Coronary artery (tissue), 2 donors: ENCODE results near the gene UBXN7.
"Not testable (repeated sequence)": the region's sequence is repeated elsewhere in the genome, so short reads cannot be mapped to it uniquely, and the experiment has no call there.

Experiments
- DNase-seq: peaks from one replicate; pipeline ENCODE4 v3.0.0-alpha.2; 2017; ENCODE audit warnings: low spot score
- H3K27ac ChIP-seq, 2 donors: fragments of 200-600 bp; sonication (generic); one replicate each; pipeline ENCODE4 v1.5.1; 2016 to 2019
- H3K4me3 ChIP-seq: fragments of 200-600 bp; sonication (generic); 2 replicates; pipeline ENCODE4 v1.5.1; 2016; ENCODE audit warnings: mild to moderate bottlenecking, moderate library complexity
- CTCF ChIP-seq: fragments of 200-600 bp; sonication (generic); IDR thresholded peaks from one replicate; pipeline ENCODE4 v1.5.1; 2019; ENCODE audit warnings: antibody characterized with exemption

The UBXN7 gene

GRCh38 chr3:196348698-196349097, 83.5 kb downstream of the UBXN7 start:
- Histone ChIP-seq H3K27ac (no peak overlapping the region), H3K4me3 (no peak overlapping the region)
- no peak for DNase-seq
- TF ChIP-seq CTCF = no peak

GRCh38 chr3:196344663-196345062, 87.6 kb downstream of the UBXN7 start:
- no peak for TF ChIP-seq CTCF
- H3K4me3 ChIP-seq = no peak overlapping the region
- H3K27ac ChIP-seq = no peak overlapping the region
- DNase-seq = no peak

GRCh38 chr3:196343917-196344316, 88.3 kb downstream of the UBXN7 start:
- not testable (repeated sequence) for DNase-seq, H3K27ac ChIP-seq

GRCh38 chr3:196341137-196341536, 91.1 kb downstream of the UBXN7 start:
- H3K27ac ChIP-seq = no peak overlapping the region
- no peak for DNase-seq

More at GRCh38 chr3:196343917-196344316, 88.3 kb downstream of the UBXN7 start:
- not testable (repeated sequence) for H3K4me3 ChIP-seq

GRCh38 chr3:196340466-196340865, 91.8 kb downstream of the UBXN7 start:
- no peak for DNase-seq
- no peak for TF ChIP-seq CTCF
- Histone ChIP-seq H3K4me3 (no peak overlapping the region), H3K27ac (no peak overlapping the region)

More at GRCh38 chr3:196341137-196341536, 91.1 kb downstream of the UBXN7 start:
- no peak overlapping the region for H3K4me3 ChIP-seq
- no peak for TF ChIP-seq CTCF

- TF ChIP-seq CTCF = no peak
- Histone ChIP-seq H3K4me3 (no peak overlapping the region), H3K27ac (no peak overlapping the region)
- DNase-seq = no peak
Observed at GRCh38 chr3:196339493-196340254, 92.6 kb downstream of the UBXN7 start.

GRCh38 chr3:196339044-196339443, 93.2 kb downstream of the UBXN7 start:
- DNase-seq = no peak
- TF ChIP-seq CTCF = no peak
- no peak overlapping the region for H3K27ac ChIP-seq
- no peak overlapping the region for H3K4me3 ChIP-seq
